Measurements from ENCODE around the gene LAGE3.

The LAGE3 gene, protein sequence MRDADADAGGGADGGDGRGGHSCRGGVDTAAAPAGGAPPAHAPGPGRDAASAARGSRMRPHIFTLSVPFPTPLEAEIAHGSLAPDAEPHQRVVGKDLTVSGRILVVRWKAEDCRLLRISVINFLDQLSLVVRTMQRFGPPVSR

GRCh38 chrX:154478728-154479622, at the start of gene LAGE3:
TSS of gene LAGE3 (minus strand) at chrX:154479281. CDS start at chrX:154478915, 366 bp downstream.
- DNase-seq (ENCODE audit: low read depth), result peak; percentile 88

- peak; percentile 35 for DNase-seq (ENCODE audit: low read depth)
Measured at GRCh38 chrX:154526901-154527675, 48.0 kb upstream of the LAGE3 start.

DNA sequence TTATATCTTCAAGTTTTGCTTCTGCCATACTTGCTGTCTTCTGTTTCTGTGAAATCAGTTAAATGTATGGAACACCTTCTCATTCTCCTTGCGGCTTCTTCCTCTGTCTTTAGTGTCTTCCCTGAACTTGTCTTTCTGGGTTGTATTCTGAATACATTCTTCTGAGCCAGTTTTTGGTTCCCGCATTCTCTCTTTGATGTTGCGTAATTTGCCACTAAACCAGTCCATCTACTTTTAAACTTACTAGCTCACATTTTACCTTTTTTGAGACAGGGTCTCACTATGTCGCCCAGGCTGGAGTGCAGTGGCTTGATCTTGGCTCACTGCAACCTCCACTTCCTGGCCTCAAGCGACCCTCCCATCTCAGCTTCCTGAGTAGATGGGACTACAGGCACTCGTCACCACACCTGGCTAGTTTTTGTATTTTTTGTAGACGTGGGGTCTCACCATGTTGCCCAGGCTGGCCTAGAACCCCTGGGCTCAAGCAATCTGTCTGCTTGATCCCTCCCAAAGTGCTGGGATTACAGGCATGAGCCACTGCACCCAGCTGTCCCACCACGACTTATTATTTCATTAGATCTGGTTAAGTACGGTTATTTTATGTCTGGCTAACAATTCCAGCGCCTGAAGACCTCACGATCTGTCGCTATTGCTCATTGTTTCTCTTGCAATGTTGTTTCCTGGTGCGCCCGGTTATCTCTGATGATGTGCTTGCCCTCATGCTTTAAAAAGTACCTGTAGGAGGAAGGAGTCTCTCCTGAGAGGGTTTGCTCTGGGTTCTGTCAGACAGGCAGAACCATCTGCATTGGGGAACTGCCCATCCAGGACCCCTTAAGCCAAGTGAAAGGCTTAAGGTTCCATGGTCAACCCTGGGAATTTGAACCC, 46.8 kb upstream of the LAGE3 start:
- DNase-seq (ENCODE audit: low read depth), result no peak

- no peak for DNase-seq (ENCODE audit: low read depth)
Measured at GRCh38 chrX:154519389-154519788, 40.3 kb upstream of the LAGE3 start.

- DNase-seq (ENCODE audit: low read depth), result no peak
Measured at GRCh38 chrX:154517101-154517781, 38.2 kb upstream of the LAGE3 start.

GRCh38 chrX:154516656-154517100, 37.6 kb upstream of the LAGE3 start:
- DNase-seq (ENCODE audit: low read depth), result no peak

GRCh38 chrX:154515966-154516655, 37.0 kb upstream of the LAGE3 start, which contains the start of gene FAM3A:
TSS of gene FAM3A (minus strand) at chrX:154516232. CDS start at chrX:154515772, 460 bp downstream.
- peak; percentile 86 for DNase-seq (ENCODE audit: low read depth)

DNA sequence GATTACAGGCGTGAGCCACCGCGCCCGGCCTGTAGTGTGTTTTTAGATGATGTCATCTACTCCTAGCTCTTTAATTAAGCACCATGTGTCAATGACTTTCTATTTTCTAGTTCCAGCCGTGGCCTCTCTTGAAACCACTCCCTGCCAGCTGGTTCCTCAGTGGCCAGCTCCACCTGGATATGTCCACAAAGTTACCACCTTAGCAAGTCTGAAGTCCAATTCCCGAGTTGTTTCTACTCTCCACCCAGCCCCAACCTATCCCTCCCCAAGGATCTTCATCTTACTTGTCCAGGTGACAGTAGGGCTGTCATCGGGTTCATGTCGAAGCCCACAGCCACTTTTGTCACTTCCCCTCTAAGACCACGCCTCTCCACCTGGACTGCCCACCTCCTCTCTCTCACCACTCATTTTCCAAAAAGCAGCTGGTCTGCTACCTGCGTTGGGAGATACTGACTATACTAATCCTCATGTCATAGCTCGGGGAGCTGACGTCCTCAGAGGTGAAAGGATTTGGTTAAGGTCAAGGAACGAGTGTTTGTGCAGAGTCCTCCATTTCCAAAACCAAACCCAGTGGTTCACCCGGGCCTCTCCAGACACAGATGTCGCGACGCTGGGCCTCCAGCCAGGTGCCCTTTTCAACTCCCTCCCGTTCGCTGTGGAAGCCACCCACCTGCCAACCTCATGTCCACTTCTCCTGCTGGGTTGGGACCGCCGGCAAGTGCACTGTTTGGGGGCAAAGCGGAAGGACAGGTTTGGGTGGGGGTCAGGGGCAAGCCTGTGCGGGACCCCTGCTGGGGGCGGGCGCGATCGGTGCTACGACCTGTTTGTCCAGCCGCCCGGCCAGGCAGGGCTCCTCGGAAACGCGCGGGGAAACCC, 36.2 kb upstream of the LAGE3 start:
- DNase-seq (ENCODE audit: low read depth), result no peak

DNA sequence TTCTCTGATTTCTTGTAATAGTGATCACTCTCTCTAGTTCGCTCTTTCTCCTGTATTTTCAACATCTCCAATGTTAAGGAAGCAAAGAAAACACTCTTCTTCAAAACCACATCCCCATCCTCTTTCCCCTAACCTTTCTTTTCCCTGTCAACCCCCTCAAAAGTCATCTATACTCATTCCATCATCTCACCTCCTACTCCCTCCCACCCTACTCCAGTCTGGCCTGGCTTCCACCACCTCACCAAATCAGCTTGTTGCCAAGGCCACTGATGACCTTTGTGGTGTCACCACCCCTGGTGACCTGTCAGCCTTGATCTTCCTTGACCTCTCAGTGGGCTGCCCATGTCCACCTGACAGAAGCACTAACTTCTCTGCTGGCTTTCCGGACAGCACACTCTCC, 34.6 kb upstream of the LAGE3 start:
- no peak for DNase-seq (ENCODE audit: low read depth)

DNA sequence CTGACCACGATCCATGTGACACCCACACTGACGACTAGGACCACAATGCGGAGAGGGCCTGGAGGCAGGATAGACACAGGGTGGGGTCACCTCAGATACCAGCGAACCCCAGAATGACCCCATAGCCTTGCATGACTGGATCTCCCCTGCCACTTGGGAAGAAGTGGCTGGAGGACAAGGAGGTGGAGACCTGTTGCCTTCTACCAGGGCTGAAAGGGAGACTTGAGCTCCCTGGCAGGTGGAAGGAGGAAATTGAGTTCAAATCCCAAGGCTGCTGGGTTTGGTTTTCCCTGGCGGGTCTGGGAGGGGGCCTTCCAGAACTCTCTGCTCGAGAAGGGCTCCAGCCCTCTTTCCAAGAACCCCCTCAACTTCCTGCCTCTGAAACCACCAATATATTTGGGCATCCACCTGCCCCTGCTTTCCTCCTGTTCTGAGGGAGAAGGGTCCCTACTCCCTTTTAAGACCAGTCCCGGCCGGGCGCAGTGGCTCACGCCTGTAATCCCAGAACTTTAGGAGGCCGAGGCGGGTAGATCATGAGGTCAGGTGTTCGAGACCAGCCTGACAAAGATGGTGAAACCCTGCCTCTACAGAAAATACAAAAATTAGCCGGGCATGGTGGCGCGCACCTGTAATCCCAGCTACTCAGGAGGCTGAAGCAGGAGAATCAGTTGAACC, 33.9 kb upstream of the LAGE3 start:
- no peak for DNase-seq (ENCODE audit: low read depth)

DNA sequence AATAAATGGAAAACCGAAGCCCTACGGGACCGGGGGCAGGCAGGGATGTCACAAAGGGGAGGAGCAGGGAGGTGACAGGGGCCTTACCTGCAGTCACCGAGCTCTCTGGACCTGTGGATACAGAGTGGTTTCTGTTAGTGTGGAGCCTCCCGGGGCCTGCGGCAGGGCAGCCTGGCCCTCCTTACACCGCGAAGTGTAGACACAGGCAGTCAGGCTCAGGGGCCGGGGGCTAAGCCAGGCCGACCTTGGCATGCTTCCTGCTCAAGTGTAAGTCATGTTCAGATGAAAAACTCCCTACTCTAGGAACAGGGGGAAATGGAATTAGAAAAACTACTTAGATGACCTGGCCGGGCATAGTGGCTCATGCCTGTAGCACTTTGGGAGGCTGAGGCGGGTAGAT, 32.7 kb upstream of the LAGE3 start:
- DNase-seq (ENCODE audit: low read depth), result no peak

DNA sequence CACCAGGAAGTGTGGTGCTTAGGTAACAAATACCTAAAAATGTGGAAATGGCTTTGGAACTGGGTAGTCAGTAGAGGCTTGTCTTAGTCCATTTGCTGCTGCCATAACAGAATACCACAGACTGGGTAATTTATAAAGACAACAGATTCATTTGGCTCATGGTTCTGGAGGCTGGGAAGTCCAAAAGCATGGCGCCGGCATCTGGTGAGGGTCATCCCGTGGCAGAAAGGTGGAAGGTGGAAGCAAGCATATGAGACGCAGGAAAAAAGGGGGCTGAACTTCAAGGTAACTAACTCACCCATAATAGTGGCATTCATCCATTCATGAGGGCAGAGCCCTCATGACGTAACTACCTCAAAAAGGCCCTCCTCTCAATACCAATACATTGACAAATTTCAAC, 30.4 kb upstream of the LAGE3 start:
- no peak for DNase-seq (ENCODE audit: low read depth)

DNA sequence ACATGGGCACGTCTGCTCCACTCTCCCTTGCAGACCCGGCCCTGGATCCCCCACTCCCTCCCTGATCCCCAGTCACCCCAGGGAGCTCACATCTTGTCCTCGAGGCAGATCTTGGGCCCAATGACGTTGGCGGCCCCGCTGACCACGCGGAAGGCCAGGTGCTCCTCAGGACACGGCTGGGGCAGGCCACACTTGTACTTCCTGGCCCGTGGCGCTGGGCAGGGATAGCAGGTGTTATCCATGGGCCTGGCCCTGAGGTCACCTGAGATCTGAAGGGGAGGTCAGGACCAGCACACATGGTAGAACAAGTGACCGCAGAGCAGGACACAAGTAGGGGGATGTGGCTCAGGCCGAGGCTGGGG, 29.3 kb upstream of the LAGE3 start:
- no peak for DNase-seq (ENCODE audit: low read depth)

- DNase-seq (ENCODE audit: low read depth), result no peak
Measured at GRCh38 chrX:154507673-154508383, 28.7 kb upstream of the LAGE3 start.

DNA sequence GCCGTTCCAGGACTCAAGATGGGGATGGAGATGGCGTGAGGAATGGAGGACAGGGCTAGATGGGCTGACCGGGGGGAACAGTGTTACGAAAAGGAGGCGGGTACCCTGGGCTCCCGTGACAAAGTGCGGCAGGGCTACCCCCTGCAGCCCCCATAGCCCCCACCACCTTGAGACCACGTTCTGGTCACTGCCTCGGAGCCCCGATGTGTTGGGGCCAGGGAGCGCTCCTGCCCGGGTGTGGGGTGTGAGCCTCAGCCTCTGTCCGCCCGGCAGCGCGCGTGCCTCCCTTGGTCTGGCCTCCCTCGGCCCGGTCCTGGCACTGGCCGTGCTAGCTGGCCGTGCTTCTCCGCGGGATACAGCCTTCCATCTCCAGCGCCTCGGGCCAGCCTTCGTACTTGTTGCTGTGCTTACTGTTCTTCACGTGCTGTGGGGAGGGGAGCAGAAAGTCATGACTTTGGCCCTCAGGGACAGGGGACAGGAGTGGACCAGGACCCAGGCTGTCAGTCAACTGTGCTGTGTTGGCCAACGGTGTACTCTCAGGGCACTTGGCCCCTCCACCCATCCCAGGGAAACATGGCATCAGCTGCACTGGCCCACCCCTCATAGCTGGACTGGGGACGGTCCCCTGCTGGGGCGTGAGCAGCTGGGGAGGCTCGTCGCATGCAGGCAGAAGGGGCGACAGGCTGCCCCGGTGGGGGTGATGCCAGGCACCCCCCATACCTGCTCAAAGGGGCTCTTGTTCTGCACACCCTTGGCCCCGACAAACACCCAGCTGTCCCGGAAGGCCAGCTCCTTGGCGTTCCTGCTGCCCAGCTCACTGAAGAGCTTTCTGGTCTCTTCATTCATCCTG, 27.6 kb upstream of the LAGE3 start:
- DNase-seq (ENCODE audit: low read depth), result no peak

DNA sequence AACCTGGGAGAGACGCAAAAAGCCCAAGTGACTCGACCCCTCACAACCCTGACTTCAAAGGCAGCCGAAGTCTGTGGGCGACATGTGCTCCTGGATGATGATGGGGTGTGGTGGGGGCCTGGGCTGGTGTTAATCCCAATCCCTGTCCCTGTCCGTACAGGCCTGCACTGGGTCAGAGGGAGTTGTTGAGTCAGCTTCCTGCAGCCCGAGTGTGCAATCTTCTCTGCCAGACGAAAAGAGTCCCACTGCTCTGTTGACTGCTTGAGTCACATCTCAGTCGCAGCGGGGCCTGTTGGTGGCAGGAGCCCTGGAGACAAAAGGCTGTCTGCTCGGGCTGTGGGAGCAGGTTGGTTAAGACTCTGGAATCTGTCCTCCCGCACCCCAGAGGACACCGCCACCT, 26.7 kb upstream of the LAGE3 start:
- DNase-seq (ENCODE audit: low read depth), result no peak

GRCh38 chrX:154502989-154503388, 23.9 kb upstream of the LAGE3 start:
- DNase-seq (ENCODE audit: low read depth), result no peak
